HK-2 (cell line): Measurements from ENCODE around the gene CELA1.

Experiments used
- DNase-seq: peaks from one replicate; pipeline ENCODE4 v3.0.0-alpha.2; 2018; ENCODE audit not compliant: unreplicated experiment

The CELA1 gene

DNA sequence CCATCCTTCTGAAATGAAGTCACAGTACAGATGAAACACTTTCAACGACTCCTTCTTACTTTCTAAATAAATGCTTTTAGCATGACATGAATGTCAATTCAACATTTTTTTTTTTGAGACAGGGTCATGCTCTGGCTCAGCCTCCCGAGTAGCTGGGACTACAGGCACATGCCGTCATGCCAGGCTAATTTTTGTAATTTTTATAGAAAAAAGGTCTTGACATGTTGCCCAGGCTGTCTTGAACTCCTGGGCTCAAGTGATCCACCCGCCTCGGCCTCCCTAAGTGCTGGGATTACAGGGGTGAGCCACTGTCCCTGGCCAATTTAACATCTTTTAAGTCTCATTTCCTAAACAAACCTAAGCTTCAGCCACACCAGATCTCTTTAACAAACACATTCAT lies 28.4 kb upstream of the CELA1 start:
- DNase-seq, result no peak

DNA sequence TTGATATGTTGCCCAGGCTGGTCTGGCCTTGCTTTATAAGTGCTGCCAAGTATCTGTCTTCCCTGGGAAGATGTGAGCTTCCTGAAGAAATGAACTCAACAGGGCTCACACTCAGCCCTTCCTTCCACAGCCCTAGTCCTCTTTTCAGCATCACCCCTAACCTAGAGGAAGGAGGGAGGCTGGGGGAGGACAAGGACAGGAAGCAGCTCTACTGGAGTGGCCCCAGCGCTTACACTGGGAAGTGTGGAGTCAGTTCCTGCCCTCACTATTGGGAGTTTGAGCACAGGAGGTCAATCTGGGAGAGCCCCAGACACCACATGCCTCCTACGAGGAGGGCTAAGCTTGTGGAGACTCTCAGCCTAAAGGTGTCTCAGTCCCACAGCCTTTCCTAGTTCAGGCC lies 27.9 kb upstream of the CELA1 start:
- DNase-seq, result no peak

- DNase-seq, result no peak
Observed at GRCh38 chr12:51373187-51373586, 26.7 kb upstream of the CELA1 start.

DNA sequence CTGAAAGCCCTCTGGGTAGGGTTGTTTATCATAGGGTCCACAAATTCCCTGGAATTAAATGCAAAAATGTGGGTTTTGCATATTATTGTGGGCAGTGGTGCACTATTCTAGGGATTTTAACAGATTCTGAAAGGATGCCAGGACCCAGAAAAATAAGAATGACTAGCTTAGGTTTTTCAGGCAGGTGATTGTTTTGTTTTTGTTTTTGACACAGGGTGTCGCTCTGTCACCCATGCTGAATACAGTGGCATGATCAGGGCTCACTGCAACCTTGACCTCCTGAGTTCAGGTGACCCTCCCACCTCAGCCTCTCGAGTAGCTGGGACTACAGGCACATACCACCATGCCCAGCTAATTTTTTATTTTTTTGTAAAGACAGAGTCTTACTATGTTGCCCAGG lies 25.5 kb upstream of the CELA1 start:
- no peak for DNase-seq

GRCh38 chr12:51371295-51371953 lies 24.9 kb upstream of the CELA1 start:
- peak; percentile 91 for DNase-seq

GRCh38 chr12:51370667-51371066 lies 24.2 kb upstream of the CELA1 start:
- DNase-seq, result no peak

- no peak for DNase-seq
Observed at GRCh38 chr12:51369581-51369980, 23.1 kb upstream of the CELA1 start.

DNA sequence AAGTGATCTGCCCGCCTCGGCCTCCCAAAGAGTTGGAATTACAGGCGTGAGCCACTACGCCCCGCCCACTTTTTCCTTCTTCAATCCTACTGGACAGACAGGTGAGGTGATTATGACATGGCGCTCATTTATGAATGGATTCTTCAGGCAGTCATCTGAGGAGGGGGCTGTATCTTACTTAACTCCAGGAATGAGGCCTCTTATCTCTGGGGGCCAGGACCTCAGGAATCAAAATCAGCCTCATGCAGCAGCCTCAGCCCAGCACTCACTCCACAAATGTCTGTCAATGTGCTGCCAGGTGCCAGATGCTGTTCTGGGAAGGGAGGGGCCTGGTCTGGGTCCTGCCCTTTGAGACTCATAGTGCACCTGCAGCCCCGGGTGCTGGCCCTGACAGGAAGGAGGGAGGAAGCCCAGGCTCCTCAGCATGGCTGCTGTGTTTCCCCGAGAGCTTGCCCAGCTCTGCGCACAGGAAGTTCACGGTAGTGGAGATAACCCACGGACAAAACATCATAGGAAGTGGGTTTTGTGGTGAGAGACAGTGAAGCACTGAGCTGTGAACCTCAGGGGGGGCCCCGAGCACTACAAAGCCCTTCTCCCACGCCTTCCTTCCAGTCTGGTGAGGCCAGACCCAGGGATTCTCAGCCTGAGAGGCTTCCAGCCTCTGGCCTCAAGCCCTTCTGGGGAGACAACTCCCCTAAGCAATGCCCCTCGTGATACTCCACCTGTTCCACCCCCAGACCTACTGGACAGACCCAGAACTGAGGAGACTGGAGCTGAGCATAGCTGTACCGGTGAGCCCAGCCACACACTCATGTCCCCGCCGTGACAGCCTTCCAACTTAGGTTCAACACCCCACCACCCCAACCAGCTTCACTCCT lies 22.4 kb upstream of the CELA1 start:
- DNase-seq, result peak; percentile 76

GRCh38 chr12:51365276-51365675 lies 18.8 kb upstream of the CELA1 start:
- DNase-seq, result no peak

DNA sequence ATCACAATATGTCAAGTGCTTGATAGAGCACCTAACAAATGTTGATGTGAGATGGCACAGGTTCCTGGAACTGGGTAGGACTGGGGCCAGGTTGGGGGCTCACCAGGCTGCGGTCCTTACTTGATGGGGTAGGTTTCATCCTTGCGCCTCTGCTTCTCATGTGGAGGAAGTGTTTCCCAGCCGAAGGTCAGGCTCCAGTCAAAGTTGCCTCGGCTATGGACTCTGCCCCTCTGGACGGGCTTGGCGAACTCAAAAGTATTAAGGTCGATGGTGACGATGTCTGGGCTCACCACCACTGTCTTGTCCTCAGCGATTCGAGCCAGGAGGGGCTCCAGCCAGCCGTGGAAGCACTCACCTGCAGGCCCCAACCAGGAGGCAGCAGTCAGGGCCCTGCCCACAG lies 17.5 kb upstream of the CELA1 start:
- no peak for DNase-seq

GRCh38 chr12:51362747-51363342 lies 16.4 kb upstream of the CELA1 start:
- DNase-seq, result no peak

DNA sequence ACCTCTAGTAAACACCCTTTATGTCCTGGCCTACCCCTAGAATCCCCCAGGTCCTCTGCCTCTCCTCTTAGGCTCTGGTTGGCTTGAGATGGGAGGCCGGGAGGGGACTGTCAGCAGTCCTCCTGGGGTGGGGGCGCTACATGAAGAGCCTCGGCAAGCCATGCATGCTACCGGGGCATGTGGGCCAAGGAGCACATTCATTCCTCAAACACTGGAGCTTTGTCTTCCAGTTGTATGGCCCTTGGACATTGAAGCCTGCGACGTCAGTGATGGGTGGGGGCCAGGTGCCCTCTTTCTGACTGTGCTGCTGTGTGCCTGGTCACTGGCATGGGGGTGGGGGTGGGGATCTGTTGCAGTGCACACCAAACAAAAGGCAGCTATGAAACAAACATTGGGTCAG lies 15.8 kb upstream of the CELA1 start:
- DNase-seq, result no peak

- DNase-seq, result no peak
Observed at GRCh38 chr12:51361161-51362016, 14.9 kb upstream of the CELA1 start.

DNA sequence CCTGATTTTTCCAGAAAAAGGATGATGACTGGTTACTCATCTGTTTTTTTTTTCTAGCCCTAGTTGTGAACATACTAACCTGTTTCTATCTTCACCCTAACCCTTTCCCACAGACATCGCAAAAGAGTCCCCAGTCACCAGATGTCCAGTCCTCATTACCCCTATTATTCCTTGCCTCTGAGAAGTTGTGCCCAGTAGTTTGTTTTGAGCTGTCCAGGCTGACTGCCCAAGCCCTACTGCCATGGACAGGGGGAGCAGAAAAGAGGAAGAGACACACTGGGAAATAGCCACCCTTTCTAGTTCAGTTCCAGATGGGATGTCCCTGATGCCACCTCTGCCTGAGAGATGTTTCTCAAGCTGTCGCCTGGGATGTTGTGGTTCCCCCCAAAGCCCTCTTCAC lies 13.8 kb upstream of the CELA1 start:
- DNase-seq, result no peak

GRCh38 chr12:51359851-51360250 lies 13.4 kb upstream of the CELA1 start:
- DNase-seq, result no peak

DNA sequence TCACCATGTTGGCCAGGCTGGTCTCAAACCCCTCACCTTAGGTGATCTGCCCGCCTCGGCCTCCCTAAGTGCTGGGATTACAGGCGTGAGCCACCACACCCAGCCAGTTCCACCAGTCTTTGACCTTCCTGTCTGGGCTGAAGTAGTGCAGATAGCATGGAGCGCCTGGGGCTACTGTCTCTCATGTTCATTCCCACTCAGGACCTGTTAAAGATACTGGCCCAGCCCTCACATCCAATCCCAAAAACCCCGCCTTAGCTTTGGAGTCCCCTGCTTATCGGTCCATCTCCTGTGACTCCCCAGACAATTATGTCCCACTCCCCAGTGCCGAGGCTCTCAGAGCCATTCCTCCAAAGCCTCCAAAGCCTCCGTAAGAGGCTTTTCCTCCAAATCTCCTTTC lies 12.0 kb upstream of the CELA1 start:
- DNase-seq, result no peak

DNA sequence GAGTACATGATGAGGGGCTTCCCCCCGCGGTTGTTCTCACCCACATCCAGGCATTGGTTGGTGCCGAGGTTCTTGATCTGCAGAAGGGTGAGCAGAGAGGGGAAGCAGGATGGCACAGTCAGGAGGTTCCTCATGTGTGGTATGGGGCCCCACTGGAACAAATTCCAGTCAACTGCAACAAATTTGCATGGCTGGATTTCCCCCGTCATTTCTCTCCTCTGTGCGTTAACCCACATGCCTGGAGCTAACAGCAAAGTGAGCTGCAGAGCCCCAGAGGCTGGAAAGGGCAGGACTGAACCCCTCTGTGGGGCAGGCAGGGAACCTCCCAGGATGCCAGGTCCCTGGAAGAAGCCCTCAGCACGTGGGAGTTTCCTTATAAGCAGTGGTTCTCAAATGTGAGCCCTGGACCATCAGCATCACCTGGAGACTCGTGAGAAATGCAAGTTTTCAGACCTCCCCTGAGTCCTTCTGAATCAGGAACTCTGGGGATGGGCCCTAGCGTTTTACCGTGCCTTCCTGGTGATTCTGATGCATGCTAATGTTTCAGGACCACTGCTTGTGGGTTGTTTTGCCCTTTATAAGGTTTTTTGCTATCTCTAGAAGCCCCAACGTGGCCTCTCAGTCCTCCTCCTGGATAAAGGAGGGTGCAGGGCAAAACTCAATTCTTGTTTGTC lies 11.0 kb upstream of the CELA1 start:
- no peak for DNase-seq

DNA sequence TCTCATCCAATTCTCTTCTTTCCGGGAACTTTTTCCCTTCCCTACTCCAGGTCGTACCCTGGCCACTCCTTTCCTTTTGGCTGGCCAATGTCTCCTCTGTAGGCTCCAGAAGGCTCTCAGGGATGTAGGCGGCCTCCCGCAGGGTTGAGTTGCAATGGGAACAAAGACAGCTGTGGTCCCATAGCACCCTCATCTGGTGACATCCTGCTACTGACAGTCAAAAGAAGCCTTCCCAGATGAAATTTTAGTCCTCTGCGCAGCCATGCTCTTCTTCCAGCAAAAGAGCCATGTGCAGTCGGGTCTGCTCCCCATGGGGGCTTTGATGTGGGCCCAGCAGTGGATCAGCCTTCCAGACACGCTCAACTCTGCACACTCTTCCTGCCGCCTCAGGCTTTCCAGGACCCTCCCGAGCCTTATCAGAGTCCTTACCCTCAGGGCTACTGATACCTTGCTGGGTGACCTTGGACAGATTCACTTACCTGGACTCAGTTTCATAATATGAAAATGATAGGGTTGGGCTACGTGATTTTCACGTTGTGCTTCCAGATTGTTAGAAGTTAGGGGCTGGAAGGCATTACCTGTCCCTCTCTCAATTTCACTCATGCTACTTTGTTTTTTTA lies 5.5 kb upstream of the CELA1 start:
- peak; percentile 22 for DNase-seq

DNA sequence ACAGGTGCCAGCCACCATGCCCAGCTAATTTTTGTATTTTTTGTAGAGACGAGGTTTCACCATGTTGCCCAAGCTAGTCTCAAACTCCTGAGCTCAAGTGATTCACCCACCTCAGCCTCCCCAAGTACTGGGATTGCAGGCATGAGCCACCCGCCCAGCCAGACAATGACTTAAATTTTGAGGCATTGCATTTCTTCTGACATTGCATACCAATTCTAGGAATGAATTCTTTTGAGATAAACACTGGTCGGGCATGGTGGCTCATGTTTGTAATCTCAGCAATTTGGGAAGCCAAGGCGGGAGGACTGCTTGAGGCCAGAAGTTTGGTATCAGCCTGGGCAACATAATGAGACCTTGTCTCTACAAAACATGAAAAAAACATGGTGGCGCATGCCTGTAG lies 2.5 kb upstream of the CELA1 start:
- no peak for DNase-seq

DNA sequence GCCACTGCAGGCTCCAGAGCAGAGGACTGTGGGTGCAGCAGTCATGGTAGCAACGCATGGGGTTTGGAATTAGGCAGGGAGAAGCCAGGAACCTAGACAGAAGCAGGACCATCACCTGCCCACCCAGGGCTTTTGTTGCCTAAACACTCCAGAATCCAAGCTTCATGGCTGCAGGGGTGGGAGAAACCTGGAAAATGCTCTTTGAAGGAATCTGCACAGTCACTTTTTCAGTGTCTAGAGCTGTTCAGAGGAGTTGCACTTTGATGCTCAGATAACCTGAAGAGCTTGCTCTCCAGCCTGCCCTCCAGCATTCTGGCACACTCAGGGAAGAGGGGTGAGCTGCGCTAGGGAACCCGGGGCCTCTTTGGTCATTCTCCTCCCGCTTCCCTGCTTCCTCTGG lies 1.6 kb upstream of the CELA1 start:
- no peak for DNase-seq

DNA sequence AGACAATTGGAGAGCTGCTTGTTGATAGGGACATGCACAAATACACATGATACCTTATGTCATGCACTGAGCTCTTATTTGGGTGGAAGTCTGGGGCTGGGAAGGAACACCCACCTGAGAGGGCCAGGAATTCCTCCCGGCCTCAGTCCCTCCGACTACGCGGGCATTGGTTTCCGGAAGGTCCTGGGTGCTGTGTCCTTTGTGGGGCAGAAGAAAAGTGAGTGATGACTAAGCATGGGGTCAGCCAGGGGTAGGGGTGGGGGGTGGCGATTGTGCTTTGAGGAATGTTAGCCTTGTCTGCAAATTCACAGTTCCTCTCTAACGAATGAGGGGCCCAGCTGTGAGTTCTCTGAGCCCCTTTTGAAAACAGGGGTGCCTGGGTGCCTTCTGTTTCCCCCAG lies 798 bp downstream of the CELA1 start:
- DNase-seq, result peak; percentile 18
